ENCODE data around the gene ITGAV. TPM values are rescaled to one million over a fixed set of nuclear protein-coding genes. Genes with fewer than 3 reads are reported as not detected.
A peak's percentile ranks its signal among the peaks of the same experiment; 100 is the strongest.
"Not testable (repeated sequence)": the region's sequence is repeated elsewhere in the genome, so short reads cannot be mapped to it uniquely, and the experiment has no call there.

The ITGAV gene
- total RNA-seq (2014; rRNA removed; shearing (Covaris generic)): 65.3 and 71.6 TPM in 2 replicates
- 47.0 and 75.8 TPM in 2 replicates for polyA plus RNA-seq (2014; cell fraction: nucleus; rRNA removed)

DNA sequence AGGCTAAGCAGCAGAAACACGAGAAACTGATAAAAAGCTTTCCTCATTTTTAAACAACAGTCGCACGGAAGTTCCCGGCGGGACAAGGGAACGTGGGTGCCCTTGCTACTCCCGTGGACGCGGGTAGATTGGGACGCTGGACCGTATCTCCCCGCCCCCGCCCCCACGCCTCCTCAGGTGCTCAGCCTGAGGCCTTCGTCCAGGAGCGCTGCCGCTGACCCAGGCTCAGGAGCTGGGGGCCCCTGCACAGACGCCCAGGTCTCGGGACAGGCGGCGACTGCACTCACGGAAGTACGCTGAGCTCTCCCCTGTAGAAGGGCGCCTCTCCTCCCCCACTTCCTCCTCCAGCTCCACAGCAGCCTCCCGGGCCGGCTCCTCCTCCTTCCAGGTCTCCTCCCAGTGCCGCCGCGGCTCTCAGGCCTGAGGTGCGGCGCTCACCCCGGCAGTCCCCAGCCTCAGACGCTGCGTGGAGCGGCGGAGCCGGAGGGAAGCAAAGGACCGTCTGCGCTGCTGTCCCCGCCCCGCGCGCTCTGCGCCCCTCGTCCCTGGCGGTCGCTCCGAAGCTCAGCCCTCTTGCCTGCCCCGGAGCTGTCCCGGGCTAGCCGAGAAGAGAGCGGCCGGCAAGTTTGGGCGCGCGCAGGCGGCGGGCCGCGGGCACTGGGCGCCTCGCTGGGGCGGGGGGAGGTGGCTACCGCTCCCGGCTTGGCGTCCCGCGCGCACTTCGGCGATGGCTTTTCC, at the start of gene ITGAV:
Gene ITGAV, plus strand, starts transcription at position 445 of the 738 bp plus-strand sequence. Its CDS starts 283 bp downstream, at position 728.
- DNase-seq (ENCODE audit: extremely low read depth, low read depth): peak; percentile 87

DNA sequence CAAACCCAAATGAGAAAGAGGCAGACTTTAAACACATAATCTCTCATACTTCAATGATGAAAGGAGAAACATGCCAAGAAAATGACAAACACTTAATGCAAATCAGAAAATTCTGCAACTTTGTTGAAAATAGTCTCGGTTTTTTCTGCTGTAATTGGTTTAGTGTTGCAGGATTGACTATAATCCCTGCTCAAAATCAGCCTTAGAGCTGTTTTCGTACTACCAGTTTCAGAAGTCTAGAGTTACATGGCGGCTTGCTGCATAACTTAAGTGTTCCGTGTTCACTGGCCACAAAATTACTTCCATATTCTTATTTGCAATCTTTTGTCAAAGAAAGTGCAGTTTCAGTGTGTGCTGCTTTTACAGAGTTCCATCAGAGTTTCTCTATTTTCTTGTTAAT, 48.9 kb upstream of the ITGAV start:
- DNase-seq (ENCODE audit: extremely low read depth, low read depth): no peak

GRCh38 chr2:186542002-186542401, 47.9 kb upstream of the ITGAV start:
- no peak for DNase-seq (ENCODE audit: extremely low read depth, low read depth)

GRCh38 chr2:186543561-186544131, 46.2 kb upstream of the ITGAV start:
- DNase-seq (ENCODE audit: extremely low read depth, low read depth): no peak

GRCh38 chr2:186544255-186544675, 45.6 kb upstream of the ITGAV start:
- peak; percentile 65 for DNase-seq (ENCODE audit: extremely low read depth, low read depth)

GRCh38 chr2:186546846-186547245, 43.0 kb upstream of the ITGAV start:
- no peak for DNase-seq (ENCODE audit: extremely low read depth, low read depth)

DNA sequence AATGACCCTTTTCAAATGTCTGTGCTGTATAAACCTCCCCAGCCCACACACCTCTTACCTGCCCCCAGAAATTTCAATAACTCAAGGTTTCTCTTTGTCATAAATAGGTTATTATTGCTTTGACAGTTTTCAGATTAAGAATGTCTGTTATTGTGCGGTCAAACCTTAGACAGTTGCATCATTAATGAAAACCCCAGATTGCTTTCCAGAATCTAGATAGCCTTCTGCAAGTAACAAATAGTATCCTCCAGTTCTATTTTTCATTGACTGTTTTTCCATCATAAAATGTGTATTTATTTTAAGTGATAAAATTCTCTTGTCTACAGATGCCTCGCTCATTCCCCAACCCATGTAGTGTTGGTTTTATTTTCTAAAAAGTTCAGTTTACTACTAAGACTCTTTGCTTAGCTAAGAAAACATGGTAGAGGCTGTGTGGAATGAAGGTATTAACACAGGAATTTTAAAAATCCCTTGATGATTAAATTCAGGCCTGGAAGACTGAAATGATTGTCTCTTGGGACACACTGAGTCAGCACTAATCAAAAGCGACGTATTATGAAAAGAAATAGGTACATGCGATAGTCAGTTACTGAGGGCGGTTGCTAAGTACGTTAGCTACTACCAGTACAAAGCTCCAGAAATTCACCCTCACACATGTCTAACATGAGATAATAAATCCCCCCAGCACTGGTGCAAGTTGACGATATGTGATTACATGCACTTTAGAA, 38.4 kb upstream of the ITGAV start:
- no peak for DNase-seq (ENCODE audit: extremely low read depth, low read depth)

DNA sequence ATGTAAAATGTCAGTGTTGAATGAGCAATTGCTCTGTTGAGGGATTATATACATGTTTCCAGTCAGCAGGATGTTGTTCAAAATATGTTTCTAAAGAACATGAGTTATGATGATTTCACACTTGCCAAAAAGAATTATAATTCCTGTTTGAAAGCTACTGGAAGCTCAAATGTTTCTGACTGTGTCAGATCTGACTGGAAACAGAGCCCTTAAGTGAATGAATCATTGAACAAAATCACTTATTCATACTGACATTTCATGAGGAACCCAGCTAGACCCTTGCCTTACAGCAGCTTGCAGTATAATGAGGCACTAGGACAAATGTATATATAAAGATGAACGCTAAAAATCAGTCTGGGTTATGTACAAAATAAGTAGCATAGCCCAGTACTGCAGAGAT, 35.4 kb upstream of the ITGAV start:
- peak; percentile 48 for DNase-seq (ENCODE audit: extremely low read depth, low read depth)

DNA sequence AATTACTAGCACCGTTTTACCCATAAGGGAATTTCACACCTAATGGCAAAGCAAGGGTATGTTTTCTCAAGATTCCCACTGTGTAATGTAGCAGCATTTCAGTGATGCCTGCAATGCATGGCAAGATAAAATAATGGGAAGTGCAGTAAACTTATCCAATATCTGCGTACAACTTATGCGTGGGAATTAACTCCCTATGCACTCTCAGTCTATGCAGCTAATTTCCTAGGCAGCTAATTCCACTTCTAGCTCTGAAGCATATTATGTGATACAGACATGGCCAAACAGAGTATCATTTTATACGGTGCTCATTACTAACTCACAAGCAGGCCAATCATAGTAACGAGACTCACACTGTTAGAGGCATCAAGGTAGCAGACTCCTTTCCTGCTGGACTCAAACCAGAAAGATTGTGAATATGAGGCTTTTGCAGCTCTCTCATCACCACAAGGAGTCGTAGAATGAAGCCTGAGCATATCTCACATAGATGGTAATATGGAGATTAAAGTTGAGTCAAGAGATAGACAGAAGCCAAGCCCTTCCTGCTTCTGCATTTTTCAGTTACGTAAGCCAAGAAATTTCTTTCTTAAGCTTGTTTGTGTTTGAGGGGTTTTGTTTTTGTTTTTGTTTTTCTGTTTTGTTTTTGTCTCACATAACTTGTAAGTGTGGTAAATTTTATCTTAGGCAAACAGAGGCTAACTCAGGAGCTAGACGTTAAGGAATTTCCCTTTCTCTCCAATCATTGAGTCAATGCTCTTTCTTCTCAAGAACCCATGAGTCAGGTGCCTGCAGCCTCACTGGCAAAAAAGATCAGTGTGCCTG, 34.8 kb upstream of the ITGAV start:
- peak; percentile 71 for DNase-seq (ENCODE audit: extremely low read depth, low read depth)

- no peak for DNase-seq (ENCODE audit: extremely low read depth, low read depth)
Measured at GRCh38 chr2:186558512-186559276, 31.2 kb upstream of the ITGAV start.

DNA sequence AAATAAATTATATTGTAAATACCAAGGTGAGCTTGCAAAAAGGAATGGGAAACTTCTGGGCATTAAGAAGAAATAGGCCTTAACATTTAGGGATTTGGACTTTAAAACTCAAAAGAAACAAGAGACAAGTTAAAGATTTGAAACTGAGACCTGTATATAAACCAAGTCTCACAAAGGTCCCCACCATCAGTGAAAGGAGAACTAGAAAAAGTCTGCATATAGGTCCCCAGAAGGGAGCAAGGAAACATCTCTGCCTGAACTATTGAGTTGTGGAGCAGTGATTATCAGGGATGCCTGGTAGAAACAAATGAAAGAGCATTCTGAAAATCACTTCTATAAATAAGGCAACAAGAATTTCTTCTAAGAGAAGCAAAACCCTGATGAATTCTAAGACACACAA, 30.5 kb upstream of the ITGAV start:
- DNase-seq (ENCODE audit: extremely low read depth, low read depth): no peak

- DNase-seq (ENCODE audit: extremely low read depth, low read depth): no peak
Measured at GRCh38 chr2:186559848-186560247, 30.0 kb upstream of the ITGAV start.

DNA sequence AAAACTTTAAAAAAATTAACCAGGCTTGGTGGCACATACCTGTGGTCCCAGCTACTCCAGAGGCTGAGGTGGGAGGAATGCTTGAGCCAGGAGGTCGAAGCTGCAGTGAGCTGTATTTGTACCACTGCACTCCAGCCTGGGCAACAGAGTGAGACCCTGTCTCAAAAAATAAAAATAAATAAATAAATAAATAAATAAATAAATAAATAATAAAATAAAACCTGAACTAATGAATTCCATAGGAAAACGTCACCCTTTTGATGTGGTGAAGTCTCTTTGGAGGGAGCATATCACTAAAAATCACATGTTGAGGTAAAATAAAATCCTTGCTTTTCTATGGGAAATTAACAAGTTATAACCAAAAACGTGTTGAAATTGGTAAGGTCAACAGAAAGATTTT, 29.6 kb upstream of the ITGAV start:
- no peak for DNase-seq (ENCODE audit: extremely low read depth, low read depth)

- DNase-seq (ENCODE audit: extremely low read depth, low read depth): no peak
Measured at GRCh38 chr2:186561467-186562208, 28.2 kb upstream of the ITGAV start.

DNA sequence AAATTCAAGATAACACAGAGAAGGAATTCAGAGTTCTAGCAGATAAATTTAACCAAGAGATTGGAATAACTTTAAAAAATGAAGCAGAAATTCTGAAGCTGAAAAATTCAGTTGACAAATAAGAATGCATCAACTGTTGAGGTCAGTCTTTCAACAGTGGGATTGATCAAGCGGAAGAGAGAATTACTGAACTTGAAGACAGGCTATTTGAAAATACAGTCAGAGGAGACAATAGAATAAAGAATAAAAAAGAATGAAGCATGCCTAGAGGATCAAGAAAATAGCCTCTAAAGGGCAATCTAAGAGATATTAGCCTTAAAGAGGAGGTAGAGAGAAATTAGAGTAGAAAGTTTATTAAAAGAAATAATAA, 27.7 kb upstream of the ITGAV start:
- DNase-seq (ENCODE audit: extremely low read depth, low read depth): no peak

GRCh38 chr2:186568600-186568999, 21.3 kb upstream of the ITGAV start:
- DNase-seq (ENCODE audit: extremely low read depth, low read depth): not testable (repeated sequence)

DNA sequence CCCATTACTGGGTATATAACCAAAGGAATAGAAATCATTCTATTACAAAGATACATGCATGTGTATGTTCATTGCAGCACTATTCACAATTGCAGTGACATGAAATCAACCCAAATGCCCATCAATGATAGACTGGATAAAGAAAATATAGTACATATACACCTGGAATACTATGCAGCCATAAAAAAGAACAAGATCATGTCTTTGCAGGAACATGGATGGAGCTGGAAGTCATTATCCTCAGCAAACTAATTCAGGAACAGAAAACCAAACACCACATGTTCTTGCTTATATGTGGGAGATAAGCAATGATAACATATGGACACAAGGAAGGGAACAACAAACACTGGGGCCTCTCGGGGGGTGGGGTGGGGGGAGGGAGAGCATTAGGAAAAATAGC, 20.7 kb upstream of the ITGAV start:
- DNase-seq (ENCODE audit: extremely low read depth, low read depth): not testable (repeated sequence)

DNA sequence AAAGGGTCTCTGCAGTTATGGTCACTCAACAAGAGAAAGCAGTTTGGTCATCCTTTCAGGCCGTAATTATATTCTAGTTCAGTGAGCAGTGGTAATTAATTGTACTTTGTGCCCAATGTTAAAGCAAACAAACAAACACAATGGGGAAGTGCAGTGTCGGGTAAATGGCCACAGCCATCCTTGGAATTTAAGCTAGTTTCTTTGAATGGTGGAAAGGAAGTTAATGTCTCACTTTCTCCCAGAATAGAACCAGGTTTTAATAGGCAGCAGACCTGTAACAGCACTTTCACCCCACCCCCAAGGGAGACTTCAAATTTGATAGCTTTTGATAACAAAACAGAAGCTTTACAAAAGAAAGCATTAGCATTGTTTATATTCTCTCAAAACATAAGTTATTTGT, 20.0 kb upstream of the ITGAV start:
- DNase-seq (ENCODE audit: extremely low read depth, low read depth): no peak

DNA sequence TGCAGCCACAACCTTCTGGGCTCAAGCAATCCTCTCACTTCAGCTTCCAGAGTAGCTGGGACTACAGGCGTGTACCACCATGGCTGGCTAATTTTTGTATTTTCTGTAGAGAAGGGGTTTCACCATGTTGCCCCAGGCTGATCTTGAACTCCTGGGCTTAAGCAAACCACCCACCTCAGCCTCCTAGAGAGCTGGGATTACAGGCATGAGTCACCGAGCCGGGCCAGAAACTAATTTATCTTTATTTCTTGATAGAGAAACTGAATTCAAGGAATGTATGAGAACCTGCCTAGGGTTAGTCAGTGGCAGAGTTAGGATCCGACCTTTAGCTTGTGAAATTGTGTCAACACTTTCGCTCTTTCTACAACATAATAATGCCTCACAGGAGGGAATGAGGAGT, 19.3 kb upstream of the ITGAV start:
- no peak for DNase-seq (ENCODE audit: extremely low read depth, low read depth)

Measured in NCI-H460 (cell line).